GM23248 (cell line): ENCODE measurements around the gene CMIP.

Experiments
- EZH2 ChIP-seq: fragments of 200-600 bp; sonication (generic); IDR thresholded peaks from 2 replicates; pipeline ENCODE4 v1.6.1; 2018; ENCODE audit warnings: antibody characterized with exemption, mild to moderate bottlenecking; ENCODE audit not compliant: insufficient read depth, poor library complexity, severe bottlenecking
- EZH2phosphoT487 ChIP-seq: fragments of 200-600 bp; sonication (generic); IDR thresholded peaks from 2 replicates; pipeline ENCODE4 v1.6.1; 2018; ENCODE audit warnings: antibody characterized with exemption, moderate library complexity, mild to moderate bottlenecking, low read depth; ENCODE audit not compliant: insufficient read depth

GRCh38 chr16:81493755-81494433, 49.3 kb downstream of the CMIP start:
- TF ChIP-seq EZH2 (no peak), EZH2phosphoT487 (no peak)
